ENCODE measurements around the gene RGS11.

RGS11 gene

GRCh38 chr16:229731-230281 is 45.9 kb downstream of the RGS11 start:
- no peak for DNase-seq (ENCODE audit: low spot score)

GRCh38 chr16:228852-229730 is 46.7 kb downstream of the RGS11 start, which contains the start of gene LUC7L:
TSS of gene LUC7L (minus strand) at chr16:229449. CDS start at chr16:229339, 110 bp downstream.
- peak; percentile 84 for DNase-seq (ENCODE audit: low spot score)

- peak; percentile 30 for DNase-seq (ENCODE audit: low spot score)
These were observed 47.4 kb downstream of the RGS11 start for GRCh38 chr16:228151-228851.

GRCh38 chr16:220021-220420 is 55.7 kb downstream of the RGS11 start:
- DNase-seq (ENCODE audit: low spot score) = no peak

Measured in COLO829 (cell line).